ENCODE measurements around the gene XXYLT1. TPM values are rescaled to one million over a fixed set of nuclear protein-coding genes. Genes with fewer than 3 reads are reported as not detected.

XXYLT1 gene
- total and polyA plus RNA-seq, 2 donors = 12.4 to 18.5 TPM

DNA sequence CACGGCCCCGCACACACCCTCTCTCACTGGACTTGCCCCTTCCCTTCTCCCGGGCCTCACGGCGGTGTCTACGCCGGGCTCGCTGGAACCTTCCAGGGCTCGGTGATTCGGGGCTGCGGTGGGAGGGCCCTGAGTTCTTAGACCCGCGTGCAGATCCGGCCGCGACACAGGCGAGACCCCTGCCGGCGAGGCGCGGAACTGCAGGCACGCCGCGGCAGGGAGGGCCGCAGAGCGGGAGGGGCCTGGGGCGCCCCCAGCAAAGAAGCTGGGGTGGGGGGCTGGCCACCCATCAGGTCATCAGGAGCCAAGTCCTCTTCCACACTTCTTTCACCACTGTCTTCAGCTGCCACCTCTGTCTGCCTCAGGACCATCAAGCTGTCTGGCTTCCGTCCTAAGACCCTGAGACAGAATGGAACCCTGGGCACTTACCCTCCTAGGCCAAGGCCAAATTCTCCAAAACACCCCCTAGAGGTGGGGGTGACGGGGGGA lies 164.5 kb downstream of the XXYLT1 start:
- WGBS = 4% methylated on average over 29 of the region's 29 CpGs
- no peak overlapping the region for H3K27ac ChIP-seq (ENCODE audit: low read depth)
- no peak for DNase-seq (ENCODE audit: extremely low spot score)
- H3K36me3 ChIP-seq (ENCODE audit: insufficient read depth) = no peaks in the 10 kb centered on the region
- no peak overlapping the region for H3K4me3 ChIP-seq (ENCODE audit: low read depth, low read length)
- H3K4me1 ChIP-seq (ENCODE audit: insufficient read depth) = no peaks in the 10 kb centered on the region

DNA sequence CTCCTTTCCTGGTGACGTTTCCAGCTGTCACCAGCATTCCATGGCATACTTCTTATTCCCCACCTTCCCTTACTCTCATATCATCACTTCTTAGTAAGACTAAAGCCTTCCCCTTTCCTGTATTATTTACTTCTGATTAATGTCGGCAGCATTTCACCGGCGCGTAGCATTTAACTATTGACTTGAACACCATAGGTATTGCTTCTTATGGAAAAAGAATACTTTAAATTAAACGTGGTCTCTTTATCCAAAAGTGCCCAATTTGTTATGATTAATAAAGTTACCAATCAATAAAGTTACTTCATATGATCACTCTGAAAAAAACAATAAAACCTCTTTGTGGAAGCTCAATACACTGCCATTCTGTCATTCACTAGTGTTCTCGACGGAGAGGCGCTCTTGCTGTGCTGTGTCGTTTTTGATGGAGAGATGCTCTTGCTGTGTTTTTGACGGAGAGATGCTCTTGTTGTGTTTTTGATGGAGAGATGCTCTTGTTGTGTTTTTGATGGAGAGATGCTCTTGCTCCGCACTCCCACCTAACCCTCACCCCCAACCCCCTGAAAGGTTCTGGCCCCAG lies 165.0 kb downstream of the XXYLT1 start:
- 82% methylated on average over 12 of the region's 12 CpGs for WGBS
- Histone ChIP-seq H3K4me1 (ENCODE audit: insufficient read depth) (no peaks in the 10 kb centered on the region), H3K36me3 (ENCODE audit: insufficient read depth) (no peaks in the 10 kb centered on the region), H3K4me3 (ENCODE audit: low read depth, low read length) (no peak overlapping the region), H3K27ac (ENCODE audit: low read depth) (no peak overlapping the region)
- DNase-seq (ENCODE audit: extremely low spot score) = no peak

DNA sequence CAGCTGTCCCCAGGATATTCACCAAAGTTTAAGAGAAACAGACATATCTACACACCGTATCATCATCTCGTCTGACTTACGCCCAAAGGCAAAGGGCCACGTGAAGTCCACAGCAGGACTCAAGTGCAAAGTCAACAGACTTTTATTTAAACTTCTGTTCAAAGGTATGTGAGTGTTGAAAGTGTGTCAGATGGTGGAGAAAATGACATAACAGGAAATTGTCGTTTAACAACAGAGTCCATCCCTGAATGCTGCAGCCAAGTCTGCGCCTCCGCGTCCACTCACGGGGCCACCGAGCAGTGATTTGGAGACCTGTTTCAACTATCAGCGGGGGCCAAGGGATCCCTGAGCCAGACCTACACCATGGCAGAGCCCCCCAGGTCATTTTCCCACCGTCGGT lies 165.6 kb downstream of the XXYLT1 start:
- no peak overlapping the region for H3K27ac ChIP-seq (ENCODE audit: low read depth)
- H3K36me3 ChIP-seq (ENCODE audit: insufficient read depth) = no peaks in the 10 kb centered on the region
- no peaks in the 10 kb centered on the region for H3K4me1 ChIP-seq (ENCODE audit: insufficient read depth)
- no peak overlapping the region for H3K4me3 ChIP-seq (ENCODE audit: low read depth, low read length)
- WGBS = 83% methylated on average over 13 of the region's 13 CpGs
- no peak for DNase-seq (ENCODE audit: extremely low spot score)

DNA sequence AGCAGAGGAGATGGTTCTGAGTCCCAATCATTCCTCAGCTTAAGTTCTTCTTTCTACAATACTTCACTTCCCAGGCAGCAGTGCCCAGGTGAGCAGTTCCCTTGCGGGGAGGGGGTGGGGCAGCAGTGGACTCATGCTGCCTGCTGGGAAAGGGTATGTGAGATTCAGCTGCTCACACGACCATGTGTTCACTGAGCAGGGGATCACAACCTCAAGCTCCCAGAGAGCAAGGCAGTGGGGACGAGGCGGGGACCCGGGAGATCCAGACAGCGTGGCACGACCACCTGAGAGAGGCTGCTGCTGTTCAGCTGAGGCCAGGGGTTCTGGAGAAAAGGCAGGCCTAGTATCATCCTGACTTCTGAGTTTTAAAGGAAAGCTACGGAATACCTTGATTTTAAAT lies 166.6 kb downstream of the XXYLT1 start:
- no peak for DNase-seq (ENCODE audit: extremely low spot score)
- Histone ChIP-seq H3K36me3 (ENCODE audit: insufficient read depth) (no peaks in the 10 kb centered on the region), H3K4me3 (ENCODE audit: low read depth, low read length) (no peak overlapping the region), H3K27ac (ENCODE audit: low read depth) (no peak overlapping the region), H3K4me1 (ENCODE audit: insufficient read depth) (no peaks in the 10 kb centered on the region)
- WGBS = 93% methylated on average over 8 of the region's 8 CpGs

DNA sequence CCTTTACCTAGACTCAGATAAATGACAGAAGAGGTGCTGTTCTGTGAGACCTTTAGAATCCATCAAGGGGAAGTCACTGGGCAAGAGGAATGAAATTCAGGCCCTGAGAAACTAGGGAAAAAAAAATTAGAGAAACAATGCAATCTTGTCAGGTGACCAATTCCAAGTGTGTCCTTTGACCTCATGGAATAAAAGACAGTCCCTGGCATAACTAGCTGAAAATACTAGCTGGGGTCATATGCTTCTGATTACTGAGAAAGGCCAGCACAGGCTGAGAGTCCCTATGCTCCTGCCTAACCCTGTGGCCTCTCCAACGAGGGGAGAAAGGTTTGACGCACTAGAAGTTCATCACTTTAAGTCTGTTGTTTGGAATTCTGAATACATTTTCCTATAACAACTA lies 167.3 kb downstream of the XXYLT1 start:
- no peak for DNase-seq (ENCODE audit: extremely low spot score)
- WGBS = 94% methylated on average over 2 of the region's 2 CpGs
- Histone ChIP-seq H3K36me3 (ENCODE audit: insufficient read depth) (no peaks in the 10 kb centered on the region), H3K27ac (ENCODE audit: low read depth) (no peak overlapping the region), H3K4me1 (ENCODE audit: insufficient read depth) (no peaks in the 10 kb centered on the region), H3K4me3 (ENCODE audit: low read depth, low read length) (no peak overlapping the region)

DNA sequence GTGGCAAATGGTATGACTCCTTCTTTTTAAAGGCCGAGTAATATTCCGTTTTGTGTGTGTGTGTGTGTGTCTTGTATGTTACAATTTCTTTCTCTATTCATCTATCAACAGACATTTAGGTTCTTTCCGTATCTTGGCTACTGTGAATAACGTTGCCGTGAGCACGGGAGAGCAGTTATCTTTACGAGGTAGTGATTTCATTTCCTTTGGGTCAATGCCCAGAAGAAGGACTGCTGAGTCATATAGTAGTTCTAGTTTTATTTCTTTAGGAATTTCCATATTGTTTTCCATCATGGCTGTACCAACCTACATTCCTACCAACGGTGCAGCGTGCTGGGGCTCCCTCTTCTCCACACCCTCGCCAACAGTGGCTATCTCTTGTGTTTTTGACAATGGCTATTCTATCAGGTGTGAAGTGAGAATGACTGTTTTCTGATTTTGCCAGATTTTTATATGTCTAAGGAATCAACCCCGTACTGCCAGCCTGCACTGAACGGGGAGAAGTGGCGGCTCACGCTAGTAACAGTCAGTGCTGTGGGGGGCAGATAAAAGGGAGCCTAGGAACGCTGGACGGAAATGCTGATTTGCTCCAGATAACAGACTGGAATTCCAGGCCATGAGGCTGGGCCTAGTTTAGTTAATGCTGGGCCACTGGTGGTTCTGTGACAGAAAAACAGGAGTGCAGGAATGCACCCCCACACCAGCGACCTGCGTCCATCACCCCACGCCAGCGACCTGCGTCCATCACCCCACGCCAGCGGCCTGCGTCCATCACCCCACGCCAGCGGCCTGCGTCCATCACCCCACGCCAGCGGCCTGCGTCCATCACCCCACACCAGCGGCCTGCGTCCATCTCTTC lies 168.1 kb downstream of the XXYLT1 start:
- peak overlapping the region; percentile 39 for H3K27ac ChIP-seq (ENCODE audit: low read depth)
- H3K4me3 ChIP-seq (ENCODE audit: low read depth, low read length) = no peak overlapping the region
- H3K4me1 ChIP-seq (ENCODE audit: insufficient read depth) = no peaks in the 10 kb centered on the region
- 66% methylated on average over 32 of the region's 32 CpGs for WGBS
- no peaks in the 10 kb centered on the region for H3K36me3 ChIP-seq (ENCODE audit: insufficient read depth)
- DNase-seq (ENCODE audit: extremely low spot score) = peak; percentile 72

DNA sequence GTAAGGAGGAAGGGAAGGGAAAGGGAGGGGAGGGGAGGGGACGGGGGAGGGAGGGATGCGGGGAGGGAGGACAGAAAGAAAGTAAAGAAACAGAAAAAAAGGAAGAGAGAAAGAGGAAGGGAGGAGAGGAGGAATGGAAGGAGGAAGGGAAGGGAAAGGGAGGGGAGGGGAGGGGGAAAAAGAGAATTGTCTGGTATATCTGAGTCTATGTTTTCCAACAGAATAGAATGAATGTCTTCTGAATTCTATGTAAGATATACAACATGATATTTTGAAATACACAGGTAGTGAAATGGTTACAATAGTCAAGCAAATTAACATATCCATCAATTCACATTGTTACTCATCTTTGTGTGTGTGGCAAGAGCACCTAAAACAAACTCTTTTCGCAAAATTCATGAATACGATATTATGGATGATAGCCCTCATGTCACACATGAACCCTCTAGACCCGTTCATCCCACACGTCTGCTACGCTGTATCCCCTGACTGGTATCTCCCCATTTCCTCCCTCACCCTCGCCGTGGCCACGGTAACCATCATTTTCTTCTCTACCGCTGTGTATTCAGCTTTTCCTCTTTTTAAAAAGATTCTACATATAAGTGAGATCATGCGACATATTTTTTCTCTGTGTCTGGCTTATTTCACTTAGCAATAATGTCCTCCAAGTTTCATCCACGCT lies 168.9 kb downstream of the XXYLT1 start:
- no peaks in the 10 kb centered on the region for H3K36me3 ChIP-seq (ENCODE audit: insufficient read depth)
- DNase-seq (ENCODE audit: extremely low spot score) = no peak
- H3K27ac ChIP-seq (ENCODE audit: low read depth) = no peak overlapping the region
- no peak overlapping the region for H3K4me3 ChIP-seq (ENCODE audit: low read depth, low read length)
- WGBS = 88% methylated on average over 13 of the region's 13 CpGs
- no peaks in the 10 kb centered on the region for H3K4me1 ChIP-seq (ENCODE audit: insufficient read depth)

DNA sequence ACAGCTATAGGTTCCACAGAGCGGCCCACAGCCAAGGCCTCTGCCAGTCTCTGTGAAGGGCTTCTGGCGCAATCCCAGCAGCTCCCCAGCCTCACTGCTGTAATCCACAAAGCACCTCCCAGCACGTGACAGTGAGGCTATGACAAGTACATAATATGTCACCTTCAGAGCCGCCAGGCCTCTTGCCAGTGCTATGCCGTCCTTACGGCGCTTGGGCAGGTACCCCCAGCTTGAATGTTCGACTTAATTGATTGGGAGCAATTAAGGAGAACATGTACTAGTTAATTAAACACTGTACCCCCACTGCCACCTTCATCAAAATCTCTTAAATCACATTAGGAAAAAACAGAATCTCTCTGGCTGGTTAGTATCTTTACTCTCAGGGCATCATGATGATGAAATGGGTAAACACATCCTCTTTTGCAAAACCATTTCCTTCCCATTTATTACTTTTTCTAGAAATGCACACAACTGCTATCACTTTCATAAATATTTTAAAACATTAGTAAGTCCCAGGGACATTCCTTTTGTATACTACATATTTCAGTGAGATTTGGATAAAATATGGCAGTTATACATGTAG lies 169.9 kb downstream of the XXYLT1 start:
- H3K4me3 ChIP-seq (ENCODE audit: low read depth, low read length) = no peak overlapping the region
- no peak for DNase-seq (ENCODE audit: extremely low spot score)
- H3K27ac ChIP-seq (ENCODE audit: low read depth) = no peak overlapping the region
- no peaks in the 10 kb centered on the region for H3K4me1 ChIP-seq (ENCODE audit: insufficient read depth)
- WGBS = 88% methylated on average over 8 of the region's 8 CpGs
- no peaks in the 10 kb centered on the region for H3K36me3 ChIP-seq (ENCODE audit: insufficient read depth)

DNA sequence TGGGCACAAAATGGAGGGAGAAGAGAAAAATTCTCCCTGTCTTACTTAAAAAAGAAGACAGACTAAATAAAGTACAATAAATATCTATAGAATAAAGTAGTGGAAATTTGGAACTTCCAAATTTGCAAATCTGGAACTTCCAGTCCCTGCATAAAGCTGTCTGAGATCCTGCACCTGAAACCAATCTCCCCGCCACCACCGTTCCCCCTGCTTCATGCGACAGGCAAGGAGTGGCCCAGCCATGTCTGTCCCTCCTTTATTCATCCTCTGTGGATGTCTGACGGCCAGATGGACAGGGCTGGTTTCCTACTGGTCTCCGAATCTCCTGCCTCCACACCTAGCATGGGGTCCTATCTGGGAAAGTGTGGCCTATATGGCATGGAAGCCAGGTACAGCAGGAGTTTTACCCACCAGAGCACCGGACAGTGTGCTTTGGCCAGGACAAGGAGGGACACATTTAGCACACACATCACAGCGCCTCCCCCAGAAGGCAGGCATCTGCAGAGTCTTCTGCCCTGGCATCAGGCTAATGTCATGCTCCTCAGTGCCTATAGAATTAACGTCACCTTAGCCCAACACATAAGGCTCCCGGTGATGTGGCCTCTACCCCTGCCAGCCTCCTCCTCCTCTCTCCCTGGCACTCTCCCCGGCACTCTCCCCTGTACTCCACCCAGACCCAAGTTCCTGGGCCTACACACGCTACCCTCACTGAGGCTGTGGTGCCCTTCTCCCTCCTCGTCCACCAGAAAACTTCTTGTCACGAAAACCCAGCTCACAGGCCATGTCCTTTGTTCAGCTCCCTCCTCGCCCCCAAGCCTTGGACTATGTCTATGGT lies 170.8 kb downstream of the XXYLT1 start:
- WGBS = 97% methylated on average over 14 of the region's 14 CpGs
- DNase-seq (ENCODE audit: extremely low spot score) = no peak
- H3K4me3 ChIP-seq (ENCODE audit: low read depth, low read length) = no peak overlapping the region

DNA sequence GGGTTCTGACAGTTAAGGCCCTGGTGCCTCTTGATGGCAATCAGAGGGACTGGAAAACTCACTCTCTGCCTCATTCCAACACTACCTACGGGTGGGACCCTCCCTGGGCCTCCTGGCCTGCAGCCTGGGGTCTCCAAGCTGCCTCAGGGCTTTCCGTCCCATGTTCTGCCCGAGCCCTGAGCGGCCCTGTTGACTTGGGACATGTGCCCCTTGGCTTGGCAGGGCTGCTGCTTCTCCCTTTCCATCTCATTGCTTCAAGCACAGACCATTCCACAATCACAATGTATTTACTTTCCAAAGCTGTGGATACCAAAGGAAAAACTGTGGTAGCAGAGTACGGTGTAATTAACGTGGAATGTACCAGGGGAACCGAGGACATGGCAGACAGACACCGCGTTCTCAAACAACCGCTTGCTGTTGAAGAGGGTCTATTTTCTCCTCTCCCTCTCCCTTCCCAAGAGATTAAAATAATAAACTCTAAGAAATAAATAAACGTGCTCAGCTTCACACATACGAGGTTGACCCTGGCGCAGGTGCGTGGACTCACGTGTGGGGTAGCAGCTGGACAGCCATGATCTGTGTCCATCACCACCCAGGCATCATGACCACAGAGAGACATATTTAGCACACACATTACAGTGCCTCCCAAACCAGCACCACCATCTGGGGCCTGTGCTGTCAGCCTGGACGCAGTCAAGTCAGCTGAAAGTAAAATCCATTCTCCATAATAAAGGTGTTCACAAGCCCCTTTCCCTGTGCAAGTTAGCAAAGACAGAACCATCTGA lies 172.0 kb downstream of the XXYLT1 start:
- no peak for DNase-seq (ENCODE audit: extremely low spot score)
- no peak overlapping the region for H3K27ac ChIP-seq (ENCODE audit: low read depth)
- 96% methylated on average over 16 of the region's 16 CpGs for WGBS
- H3K4me1 ChIP-seq (ENCODE audit: insufficient read depth) = no peaks in the 10 kb centered on the region
- no peaks in the 10 kb centered on the region for H3K36me3 ChIP-seq (ENCODE audit: insufficient read depth)
- H3K4me3 ChIP-seq (ENCODE audit: low read depth, low read length) = no peak overlapping the region

More for the DNA sequence above, 170.8 kb downstream of the XXYLT1 start:
- Histone ChIP-seq H3K4me1 (ENCODE audit: insufficient read depth) (no peaks in the 10 kb centered on the region), H3K36me3 (ENCODE audit: insufficient read depth) (no peaks in the 10 kb centered on the region), H3K27ac (ENCODE audit: low read depth) (no peak overlapping the region)

DNA sequence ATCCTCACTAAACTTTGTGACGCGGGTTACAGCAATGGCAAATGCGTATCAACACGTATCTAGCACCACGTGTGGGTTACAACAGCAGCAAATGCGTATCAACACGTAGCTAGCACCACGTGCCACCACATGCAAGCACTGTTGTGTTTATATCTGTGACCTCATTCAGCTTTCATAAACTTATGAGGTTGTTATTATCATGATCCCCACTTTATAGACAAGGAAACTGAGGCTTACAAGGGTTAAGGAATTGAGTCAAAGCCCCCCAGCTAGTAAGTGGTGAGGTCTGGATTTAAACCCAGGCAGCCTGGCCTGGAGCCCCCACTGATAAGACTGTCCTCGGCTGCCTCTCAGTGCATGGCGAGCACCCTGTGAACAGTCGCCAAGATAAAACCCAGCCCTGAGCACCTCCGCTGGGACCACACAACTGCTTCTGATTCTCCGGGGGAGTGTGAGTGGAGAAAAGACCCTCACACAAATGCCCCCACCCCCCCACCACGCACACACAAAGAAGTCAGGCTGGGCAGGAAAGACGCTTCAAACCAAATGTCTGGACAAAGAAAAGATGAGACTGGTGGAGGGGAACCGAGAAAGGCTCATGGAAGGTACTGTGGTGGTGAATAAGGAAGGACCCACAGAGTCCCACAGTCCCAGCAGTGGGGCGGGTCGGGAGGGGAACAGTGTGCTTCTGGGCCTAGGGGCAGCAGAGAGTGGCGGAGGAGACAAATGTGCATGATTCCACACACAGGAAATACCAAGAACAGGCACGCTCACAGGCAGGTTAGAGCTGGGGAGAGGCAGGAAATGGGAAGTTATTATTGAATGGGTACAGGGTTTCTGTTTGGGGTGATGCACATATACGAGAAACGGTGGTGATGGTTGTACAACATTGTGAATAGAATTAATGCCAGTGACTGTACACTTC lies 173.4 kb downstream of the XXYLT1 start:
- Histone ChIP-seq H3K27ac (ENCODE audit: low read depth) (no peak overlapping the region), H3K4me3 (ENCODE audit: low read depth, low read length) (no peak overlapping the region), H3K4me1 (ENCODE audit: insufficient read depth) (no peaks in the 10 kb centered on the region), H3K36me3 (ENCODE audit: insufficient read depth) (no peaks in the 10 kb centered on the region)
- 74% methylated on average over 22 of the region's 22 CpGs for WGBS
- DNase-seq (ENCODE audit: extremely low spot score) = no peak

All from urinary bladder (tissue), 4 donors.